Medulla oblongata (tissue), 1 donor: ENCODE measurements around the gene FAM24A.
"Not testable (repeated sequence)": the region's sequence is repeated elsewhere in the genome, so short reads cannot be mapped to it uniquely, and the experiment has no call there.

Experiments used
- DNase-seq: peaks from one replicate; pipeline ENCODE4 v3.0.0-alpha.2; 2015; ENCODE audit errors: extremely low spot score

Gene FAM24A

GRCh38 chr10:122910310-122910709, at the start of gene FAM24A:
Gene FAM24A (plus strand): TSS chr10:122910610. CDS start chr10:122911635, 1,025 bp downstream.
- DNase-seq, result no peak

- no peak for DNase-seq
Measured at GRCh38 chr10:122861711-122862161, 48.7 kb upstream of the FAM24A start.

GRCh38 chr10:122863216-122864193, 46.9 kb upstream of the FAM24A start:
- no peak for DNase-seq

- no peak for DNase-seq
Measured at GRCh38 chr10:122864194-122864592, 46.2 kb upstream of the FAM24A start.

GRCh38 chr10:122864901-122865300, 45.5 kb upstream of the FAM24A start:
- DNase-seq, result no peak

- not testable (repeated sequence) for DNase-seq
Measured at GRCh38 chr10:122866757-122867482, 43.5 kb upstream of the FAM24A start.

GRCh38 chr10:122868768-122869167, 41.6 kb upstream of the FAM24A start:
- not testable (repeated sequence) for DNase-seq

- DNase-seq, result not testable (repeated sequence)
Measured at GRCh38 chr10:122871947-122872346, 38.5 kb upstream of the FAM24A start.

- DNase-seq, result no peak
Measured at GRCh38 chr10:122875843-122876466, 34.5 kb upstream of the FAM24A start.

- no peak for DNase-seq
Measured at GRCh38 chr10:122876467-122876855, 33.9 kb upstream of the FAM24A start.

- no peak for DNase-seq
Measured at GRCh38 chr10:122877264-122877663, 33.1 kb upstream of the FAM24A start.

GRCh38 chr10:122878799-122879338, 31.5 kb upstream of the FAM24A start:
- no peak for DNase-seq

GRCh38 chr10:122879339-122880273, 30.8 kb upstream of the FAM24A start, which contains the start of gene FAM24B:
Gene FAM24B (minus strand): TSS chr10:122879581. CDS start chr10:122850515, 29,066 bp downstream.
- peak; percentile 98 for DNase-seq

- DNase-seq, result no peak
Measured at GRCh38 chr10:122882766-122883165, 27.6 kb upstream of the FAM24A start.

GRCh38 chr10:122884166-122884565, 26.2 kb upstream of the FAM24A start:
- DNase-seq, result no peak

GRCh38 chr10:122894261-122894944, 16.0 kb upstream of the FAM24A start:
- DNase-seq, result no peak

GRCh38 chr10:122903861-122904260, 6.5 kb upstream of the FAM24A start:
- not testable (repeated sequence) for DNase-seq

GRCh38 chr10:122911889-122912484, 1.6 kb downstream of the FAM24A start:
- DNase-seq, result peak; percentile 28

GRCh38 chr10:122915700-122916099, 5.3 kb downstream of the FAM24A start:
- DNase-seq, result no peak
